ENCODE results near the gene C2CD2. TPM values are rescaled to one million over a fixed set of nuclear protein-coding genes. Genes with fewer than 3 reads are reported as not detected.

The C2CD2 gene
- total and polyA plus RNA-seq, 2 of the 8 experiments (the other 6 are each of a cell fraction or from before 2014, with no cell fraction given) = 10.4 to 13.0 TPM

- TF ChIP-seq SIN3A (conservative IDR thresholded peaks at IDR 0.05 in 1 of 2, IDR thresholded peaks at IDR 0.05 in 1 of 2; ENCODE audit: low read depth in 1 of 2, low read length in 2 of 2) = no peak
- no peak for TF ChIP-seq SAP30 (IDR thresholded peaks at IDR 0.05; ENCODE audit: insufficient read depth, insufficient replicate concordance, low read length)
- TF ChIP-seq GABPA (IDR thresholded peaks at IDR 0.05; ENCODE audit: borderline replicate concordance, insufficient read depth, low read length) = no peak
- TF ChIP-seq YY1 (IDR thresholded peaks at IDR 0.05; ENCODE audit: low read depth, low read length) = no peak
- TF ChIP-seq BRCA1 (IDR thresholded peaks at IDR 0.05; ENCODE audit: low read depth, low read length) = no peak
Measured at GRCh38 chr21:41918561-41919358, 35.1 kb downstream of the C2CD2 start (continued).
